WTC11 (cell line): ENCODE results near the gene ADK. TPM values are rescaled to one million over a fixed set of nuclear protein-coding genes. Genes with fewer than 3 reads are reported as not detected.
A peak's percentile ranks its signal among the peaks of the same experiment; 100 is the strongest.

Experiments used
- ATAC-seq: fragments of 200-7000 bp; cut with Tn5 transposase; 2 replicates; pipeline ENCODE4 v1.10.0; 2021; ENCODE audit warnings: mild to moderate bottlenecking, moderate library complexity
- CTCF ChIA-PET: fragments of 300-600 bp; sonication (Branson Sonifier 250); formaldehyde crosslinking; loops from one replicate; lab custom pipeline; 2021; ENCODE audit warnings: antibody characterized with exemption; lab: Charles Lee
- POLR2A ChIA-PET: fragments of 350-600 bp; sonication (Branson Sonifier 250); formaldehyde crosslinking; loops from one replicate; lab custom pipeline; 2021; ENCODE audit warnings: antibody characterized with exemption; lab: Charles Lee
- DNase-seq: peaks from one replicate; pipeline ENCODE4 v3.0.0; 2021; ENCODE audit warnings: low spot score
- H3K27ac Mint-ChIP-seq: 2 replicates; pipeline ENCODE4 v1.8.0; 2021; ENCODE audit warnings: mixed read lengths
- H3K27me3 Mint-ChIP-seq: 2 replicates; pipeline ENCODE4 v1.8.0; 2021; ENCODE audit warnings: low read depth, mild to moderate bottlenecking, moderate library complexity, mixed read lengths
- H3K36me3 Mint-ChIP-seq: 2 replicates; pipeline ENCODE4 v1.8.0; 2021; ENCODE audit warnings: mixed read lengths
- H3K4me1 Mint-ChIP-seq: 2 replicates; pipeline ENCODE4 v1.8.0; 2022; ENCODE audit warnings: mixed read lengths
- H3K4me3 Mint-ChIP-seq: 2 replicates; pipeline ENCODE4 v1.8.0; 2021; ENCODE audit warnings: mild to moderate bottlenecking, moderate library complexity, mixed read lengths
- H3K9me3 Mint-ChIP-seq: 2 replicates; pipeline ENCODE4 v1.8.0; 2021; ENCODE audit warnings: mixed read lengths
- ELF4 ChIP-seq: sonication (generic); formaldehyde crosslinking; IDR thresholded peaks from 2 replicates; pipeline ENCODE4 v1.8.1; 2022; ENCODE audit warnings: low read depth, mild to moderate bottlenecking, moderate library complexity, missing genetic modification reagents
- MLX ChIP-seq: sonication (generic); formaldehyde crosslinking; IDR thresholded peaks from 2 replicates; pipeline ENCODE4 v1.8.1; 2023; ENCODE audit warnings: mild to moderate bottlenecking, missing genetic modification reagents, moderate library complexity
- NFE2L1 ChIP-seq: sonication (generic); formaldehyde crosslinking; IDR thresholded peaks from 2 replicates; pipeline ENCODE4 v1.8.1; 2023; ENCODE audit warnings: missing genetic modification reagents
- NR3C1 ChIP-seq: sonication (generic); formaldehyde crosslinking; conservative IDR thresholded peaks from 2 replicates; pipeline ENCODE4 v1.8.1; 2023; ENCODE audit warnings: low read depth, mild to moderate bottlenecking, missing genetic modification reagents
- OVOL2 ChIP-seq: fragments of 250-450 bp; sonication (Bioruptor Pico); IDR thresholded peaks from 2 replicates; pipeline ENCODE4 v1.9.0; 2021; ENCODE audit warnings: mild to moderate bottlenecking, borderline replicate concordance
- SMAD3 ChIP-seq: sonication (generic); formaldehyde crosslinking; IDR thresholded peaks from 2 replicates; pipeline ENCODE4 v1.8.0; 2022; ENCODE audit warnings: missing genetic modification reagents, mild to moderate bottlenecking, borderline replicate concordance
- ZNF263 ChIP-seq: sonication (generic); formaldehyde crosslinking; IDR thresholded peaks from 2 replicates; pipeline ENCODE4 v1.8.1; 2022; ENCODE audit warnings: low read depth, mild to moderate bottlenecking, moderate library complexity, missing genetic modification reagents
- ZNF671 ChIP-seq: fragments of 250-450 bp; sonication (Bioruptor Pico); IDR thresholded peaks from 2 replicates; pipeline ENCODE4 v1.8.0; 2021; ENCODE audit warnings: mild to moderate bottlenecking
- total RNA-seq: library from RNA; stranded (reverse); gene quantifications from 3 replicates; pipeline ENCODE4 v1.2.3, GENCODE V29; 2021
- TF ChIP-seq, protein P1 (sequence below): fragments of 250-450 bp; sonication (Bioruptor Pico); conservative IDR thresholded peaks from 2 replicates; pipeline ENCODE4 v1.9.0; 2021; ENCODE audit warnings: mild to moderate bottlenecking
- TF ChIP-seq, protein P2 (sequence below): sonication (generic); formaldehyde crosslinking; IDR thresholded peaks from 2 replicates; pipeline ENCODE4 v1.8.0; 2023; ENCODE audit warnings: missing genetic modification reagents, mild to moderate bottlenecking, borderline replicate concordance

ADK gene
- total RNA-seq, 1 experiment from 2014 or later: 32.7 TPM

DNA sequence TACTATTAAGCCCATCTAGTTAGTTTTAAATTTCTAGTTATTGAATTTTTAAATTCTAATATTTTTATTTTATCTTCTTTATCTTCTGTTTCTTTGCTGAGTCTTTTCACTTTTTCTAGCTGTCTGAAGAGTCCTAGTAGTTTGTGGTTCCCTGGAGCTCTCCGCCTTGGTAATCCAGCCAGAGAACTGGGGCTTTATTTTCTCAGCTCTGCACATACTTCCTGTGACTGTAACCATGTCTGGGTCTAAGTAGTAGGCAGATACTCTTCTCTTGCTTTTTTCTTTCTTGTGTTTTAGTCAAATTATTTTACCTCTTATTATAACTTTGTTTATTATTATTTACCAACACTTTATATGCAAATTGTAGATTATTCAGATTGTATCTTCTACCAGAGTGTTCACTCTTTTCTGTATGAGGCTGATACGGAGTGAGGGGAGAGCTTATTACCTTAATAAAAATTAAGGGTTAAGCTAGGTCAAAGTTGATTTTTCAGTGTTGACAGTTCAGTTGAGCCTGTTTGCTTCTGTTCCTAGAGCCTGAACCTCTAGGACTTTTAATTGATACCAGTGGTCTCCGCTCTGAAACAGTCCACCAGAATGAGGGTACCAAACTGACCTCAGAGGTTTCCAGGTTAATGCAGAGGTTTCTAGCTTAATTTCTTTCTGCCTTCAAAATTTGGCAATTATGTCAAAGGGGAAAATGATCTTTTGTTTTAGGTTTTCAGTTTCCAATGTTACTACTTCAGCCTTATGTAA is 155.4 kb downstream of the ADK start:
- H3K4me1 Mint-ChIP-seq: peaks cover 32% of the 10 kb centered on the region
- POLR2A ChIA-PET: no interaction called here
- DNase-seq (no peak), ATAC-seq (0 out of 2 replicates have a peak, but pooled peaks have one; percentile 34)
- H3K9me3 Mint-ChIP-seq: no peaks in the 10 kb centered on the region
- no peak for TF ChIP-seq ZNF671
- TF ChIP-seq, protein P1, sequence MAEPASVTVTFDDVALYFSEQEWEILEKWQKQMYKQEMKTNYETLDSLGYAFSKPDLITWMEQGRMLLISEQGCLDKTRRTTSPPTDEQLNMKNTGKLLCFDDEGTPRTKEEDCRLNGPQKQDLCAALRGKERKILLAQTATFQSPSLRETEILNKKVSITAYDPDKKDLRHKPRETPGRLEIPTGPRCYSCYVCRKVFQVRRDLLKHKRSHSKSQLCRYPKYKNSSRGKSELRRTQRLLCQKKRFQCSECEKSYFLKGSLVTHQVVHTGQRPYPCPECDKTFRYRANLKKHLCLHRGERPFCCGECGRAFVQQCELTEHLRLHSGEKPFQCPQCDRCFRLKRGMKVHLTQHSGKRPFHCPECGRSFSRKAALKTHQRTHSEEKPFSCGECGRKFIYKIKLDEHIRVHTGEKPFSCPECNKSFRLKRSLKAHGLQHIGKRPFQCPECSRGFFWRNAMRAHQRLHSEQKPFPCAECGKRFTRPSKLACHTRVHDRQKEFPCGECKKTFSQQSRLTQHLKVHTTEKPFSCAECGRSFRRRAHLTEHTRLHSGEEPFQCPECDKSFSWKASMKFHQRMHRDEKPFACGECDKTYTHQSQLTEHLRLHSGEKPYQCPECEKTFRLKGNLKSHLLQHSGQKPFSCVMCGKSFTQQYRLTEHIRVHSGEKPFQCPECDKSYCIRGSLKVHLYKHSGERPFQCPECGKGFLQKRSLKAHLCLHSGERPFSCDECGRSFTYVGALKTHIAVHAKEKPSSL (CRISPR knock-in tag): no peak
- TF ChIP-seq NFE2L1 (CRISPR knock-in tag): no peak
- no peak for TF ChIP-seq ELF4 (CRISPR knock-in tag)
- CTCF ChIA-PET: interaction anchor here (0.7 kb wide), 1 partner anchor 107 kb away, joined by 3 read pairs; no protein-coding TSS in a partner anchor
- no peaks in the 10 kb centered on the region for H3K36me3 Mint-ChIP-seq
- H3K27me3 Mint-ChIP-seq: no peaks in the 10 kb centered on the region
- H3K4me3 Mint-ChIP-seq: no peak overlapping the region
- H3K27ac Mint-ChIP-seq: no peak overlapping the region

GRCh38 chr10:74307061-74307651 is 156.1 kb downstream of the ADK start:
- Mint-ChIP-seq H3K36me3 (no peaks in the 10 kb centered on the region), H3K4me3 (no peak overlapping the region), H3K9me3 (no peaks in the 10 kb centered on the region), H3K27me3 (no peaks in the 10 kb centered on the region), H3K4me1 (peaks cover 32% of the 10 kb centered on the region), H3K27ac (no peak overlapping the region)
- ATAC-seq (no peak), DNase-seq (no peak)
- TF ChIP-seq ZNF263 (CRISPR knock-in tag): no peak
- TF ChIP-seq SMAD3 (CRISPR knock-in tag): no peak
- no peak for TF ChIP-seq NR3C1
- TF ChIP-seq OVOL2 (CRISPR knock-in tag): no peak
- TF ChIP-seq, protein P1 (CRISPR knock-in tag): no peak
- TF ChIP-seq MLX: no peak
- TF ChIP-seq, protein P2, sequence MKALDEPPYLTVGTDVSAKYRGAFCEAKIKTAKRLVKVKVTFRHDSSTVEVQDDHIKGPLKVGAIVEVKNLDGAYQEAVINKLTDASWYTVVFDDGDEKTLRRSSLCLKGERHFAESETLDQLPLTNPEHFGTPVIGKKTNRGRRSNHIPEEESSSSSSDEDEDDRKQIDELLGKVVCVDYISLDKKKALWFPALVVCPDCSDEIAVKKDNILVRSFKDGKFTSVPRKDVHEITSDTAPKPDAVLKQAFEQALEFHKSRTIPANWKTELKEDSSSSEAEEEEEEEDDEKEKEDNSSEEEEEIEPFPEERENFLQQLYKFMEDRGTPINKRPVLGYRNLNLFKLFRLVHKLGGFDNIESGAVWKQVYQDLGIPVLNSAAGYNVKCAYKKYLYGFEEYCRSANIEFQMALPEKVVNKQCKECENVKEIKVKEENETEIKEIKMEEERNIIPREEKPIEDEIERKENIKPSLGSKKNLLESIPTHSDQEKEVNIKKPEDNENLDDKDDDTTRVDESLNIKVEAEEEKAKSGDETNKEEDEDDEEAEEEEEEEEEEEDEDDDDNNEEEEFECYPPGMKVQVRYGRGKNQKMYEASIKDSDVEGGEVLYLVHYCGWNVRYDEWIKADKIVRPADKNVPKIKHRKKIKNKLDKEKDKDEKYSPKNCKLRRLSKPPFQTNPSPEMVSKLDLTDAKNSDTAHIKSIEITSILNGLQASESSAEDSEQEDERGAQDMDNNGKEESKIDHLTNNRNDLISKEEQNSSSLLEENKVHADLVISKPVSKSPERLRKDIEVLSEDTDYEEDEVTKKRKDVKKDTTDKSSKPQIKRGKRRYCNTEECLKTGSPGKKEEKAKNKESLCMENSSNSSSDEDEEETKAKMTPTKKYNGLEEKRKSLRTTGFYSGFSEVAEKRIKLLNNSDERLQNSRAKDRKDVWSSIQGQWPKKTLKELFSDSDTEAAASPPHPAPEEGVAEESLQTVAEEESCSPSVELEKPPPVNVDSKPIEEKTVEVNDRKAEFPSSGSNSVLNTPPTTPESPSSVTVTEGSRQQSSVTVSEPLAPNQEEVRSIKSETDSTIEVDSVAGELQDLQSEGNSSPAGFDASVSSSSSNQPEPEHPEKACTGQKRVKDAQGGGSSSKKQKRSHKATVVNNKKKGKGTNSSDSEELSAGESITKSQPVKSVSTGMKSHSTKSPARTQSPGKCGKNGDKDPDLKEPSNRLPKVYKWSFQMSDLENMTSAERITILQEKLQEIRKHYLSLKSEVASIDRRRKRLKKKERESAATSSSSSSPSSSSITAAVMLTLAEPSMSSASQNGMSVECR: no peak
- ChIA-PET POLR2A (no interaction called here), CTCF (interaction anchor here (0.7 kb wide), 1 partner anchor 106 kb away, joined by 3 read pairs; no protein-coding TSS in a partner anchor)
